HepG2 (cell line): ENCODE data around the gene CCNF. TPM values are rescaled to one million over a fixed set of nuclear protein-coding genes. Genes with fewer than 3 reads are reported as not detected.

Experiments
- KIAA2018 ChIP-seq: sonication (generic); formaldehyde crosslinking; IDR thresholded peaks from 2 replicates; pipeline ENCODE4 v1.5.0; 2020; ENCODE audit warnings: mild to moderate bottlenecking, missing genetic modification reagents, borderline replicate concordance
- MTF1 ChIP-seq: sonication (generic); formaldehyde crosslinking; IDR thresholded peaks from 2 replicates; pipeline ENCODE4 v1.5.0; 2020; ENCODE audit warnings: missing genetic modification reagents
- ZBTB40 ChIP-seq, 2 experiments: fragments of 450-650 bp in 1 of 2; sonication (generic) in 1 of 2; formaldehyde crosslinking in 1 of 2; IDR thresholded peaks; 2 replicates each; pipeline versions ENCODE4 v1.6.1 to v1.8.0; 2016 to 2022; ENCODE audit warnings: antibody characterized with exemption in 1 of 2, mild to moderate bottlenecking in 1 of 2, missing genetic modification reagents in 1 of 2
- polyA plus RNA-seq, 8 experiments: library from polyadenylated mRNA; depleted of rRNA in 3 of 8; stranded (reverse) in 7 of 8; unstranded in 1 of 8; fragments of >200 nt; fragmentation: Illumina TruSeq in 4 of 8; extraction: Trizol in 4 of 8; gene quantifications; 2 replicates each; pipeline versions ENCODE4 v1.2.1 to v1.2.3, GENCODE V29; 2011 to 2016; ENCODE audit warnings: low read depth in 4 of 8, missing spikeins in 1 of 8, mixed read lengths in 1 of 8; ENCODE audit not compliant: insufficient read depth in 1 of 8
- total RNA-seq, 5 experiments: library from RNA; depleted of rRNA; stranded (reverse); fragments of >200 nt; fragmentation: Illumina TruSeq; extraction: Trizol; gene quantifications; 2 replicates each; pipeline ENCODE4 v1.2.3, GENCODE V29; 2016; ENCODE audit warnings: low read depth in 1 of 5

CCNF gene
- total and polyA plus RNA-seq, 2 of the 13 experiments (the other 11 are each of a cell fraction or from before 2014, with no cell fraction given): 6.4 to 22.8 TPM

GRCh38 chr16:2494616-2495015 is 65.4 kb downstream of the CCNF start (continued):
- TF ChIP-seq ZBTB40 (IDR thresholded peaks at IDR 0.05) (no peak), ZBTB40 (CRISPR knock-in tag; IDR thresholded peaks at IDR 0.05) (no peak), KIAA2018 (no peak), MTF1 (CRISPR knock-in tag) (no peak)
